Neural progenitor cell (in vitro differentiated cells): Measurements from ENCODE around the gene NFKB1. TPM values are rescaled to one million over a fixed set of nuclear protein-coding genes. Genes with fewer than 3 reads are reported as not detected.

ENCODE experiments used
- DNase-seq: peaks from one replicate; pipeline ENCODE4 v3.0.0-alpha.2; 2016; ENCODE audit warnings: low spot score
- H2AFZ ChIP-seq: fragments of 200-600 bp; sonication (generic); replicated peaks from 2 replicates; pipeline ENCODE4 v1.6.1; 2016; ENCODE audit warnings: antibody characterized with exemption
- H3F3A ChIP-seq: fragments of 200-600 bp; sonication (generic); 2 replicates; pipeline ENCODE4 v1.6.1; 2016; ENCODE audit warnings: antibody characterized with exemption, low read depth
- H3K27ac ChIP-seq: fragments of 200-600 bp; sonication (generic); 2 replicates; pipeline ENCODE4 v1.5.1; 2016; ENCODE audit warnings: mild to moderate bottlenecking
- H3K27me3 ChIP-seq: fragments of 200-600 bp; sonication (generic); 2 replicates; pipeline ENCODE4 v1.6.1; 2016; ENCODE audit warnings: mild to moderate bottlenecking, moderate library complexity
- H3K36me3 ChIP-seq: fragments of 200-600 bp; sonication (generic); 2 replicates; pipeline ENCODE4 v1.5.1; 2016
- H3K4me1 ChIP-seq: fragments of 200-600 bp; sonication (generic); 2 replicates; pipeline ENCODE4 v1.6.1; 2016; ENCODE audit warnings: mixed run types
- H3K4me2 ChIP-seq: fragments of 200-600 bp; sonication (generic); 2 replicates; pipeline ENCODE4 v1.6.1; 2016
- H3K4me3 ChIP-seq: fragments of 200-600 bp; sonication (generic); 2 replicates; pipeline ENCODE4 v1.5.1; 2016
- H3K79me2 ChIP-seq: fragments of 200-600 bp; sonication (generic); 2 replicates; pipeline ENCODE4 v1.6.1; 2016; ENCODE audit warnings: low read depth
- H3K9ac ChIP-seq: fragments of 200-600 bp; sonication (generic); 2 replicates; pipeline ENCODE4 v1.6.1; 2016
- H3K9me3 ChIP-seq: fragments of 200-600 bp; sonication (generic); 2 replicates; pipeline ENCODE4 v1.5.1; 2016; ENCODE audit warnings: low read depth
- H4K20me1 ChIP-seq: fragments of 200-600 bp; sonication (generic); 2 replicates; pipeline ENCODE4 v1.6.1; 2016; ENCODE audit warnings: low read depth
- H3K27ac Mint-ChIP-seq: 3 replicates; pipeline ENCODE4 v1.8.0; 2021; ENCODE audit warnings: mixed read lengths
- H3K27me3 Mint-ChIP-seq: 2 replicates; pipeline ENCODE4 v1.8.0; 2022; ENCODE audit warnings: low read depth, mild to moderate bottlenecking, inconsistent platforms, moderate library complexity, mixed read lengths; ENCODE audit not compliant: insufficient read depth
- H3K36me3 Mint-ChIP-seq: 3 replicates; pipeline ENCODE4 v1.8.0; 2021; ENCODE audit warnings: mixed read lengths
- H3K4me1 Mint-ChIP-seq: 3 replicates; pipeline ENCODE4 v1.8.0; 2021; ENCODE audit warnings: mixed read lengths
- H3K4me3 Mint-ChIP-seq: 3 replicates; pipeline ENCODE4 v1.8.0; 2021; ENCODE audit warnings: mild to moderate bottlenecking, moderate library complexity, mixed read lengths
- H3K9me3 Mint-ChIP-seq: 3 replicates; pipeline ENCODE4 v1.8.0; 2020; ENCODE audit warnings: mixed read lengths
- CTCF ChIP-seq: fragments of 200-600 bp; sonication (generic); IDR thresholded peaks from 2 replicates; pipeline ENCODE4 v1.5.1; 2017; ENCODE audit warnings: antibody characterized with exemption, mild to moderate bottlenecking
- EZH2 ChIP-seq: fragments of 200-600 bp; sonication (generic); IDR thresholded peaks from 2 replicates; pipeline ENCODE4 v1.6.1; 2017; ENCODE audit warnings: antibody characterized with exemption, mild to moderate bottlenecking, moderate library complexity
- EZH2phosphoT487 ChIP-seq: fragments of 200-600 bp; sonication (generic); IDR thresholded peaks from 2 replicates; pipeline ENCODE4 v1.6.1; 2017; ENCODE audit warnings: antibody characterized with exemption
- total RNA-seq: library from RNA; depleted of rRNA; stranded (reverse); fragments of >200 nt; gene quantifications from 2 replicates; pipeline ENCODE4 v1.2.3, GENCODE V29; 2015; ENCODE audit warnings: low replicate concordance

The NFKB1 gene
- total RNA-seq, 1 donor from 2014 or later: 14.1 TPM

GRCh38 chr4:102493257-102493656, 7.9 kb upstream of the NFKB1 start:
- Histone ChIP-seq H3K36me3 (no peaks in the 10 kb centered on the region), H3K79me2 (no peaks in the 10 kb centered on the region), H3K4me2 (no peak overlapping the region), H4K20me1 (no peaks in the 10 kb centered on the region), H3K27me3 (no peaks in the 10 kb centered on the region), H3K9me3 (no peaks in the 10 kb centered on the region), H3K4me1 (no peaks in the 10 kb centered on the region), H3K9ac (no peak overlapping the region), H2AFZ (no peak overlapping the region), H3K27ac (no peak overlapping the region), H3K4me3 (no peak overlapping the region), H3F3A (no peaks in the 10 kb centered on the region)
- Mint-ChIP-seq H3K36me3 (no peaks in the 10 kb centered on the region), H3K27ac (no peak overlapping the region), H3K4me3 (no peak overlapping the region), H3K4me1 (no peaks in the 10 kb centered on the region), H3K9me3 (peaks cover 2% of the 10 kb centered on the region), H3K27me3 (no peaks in the 10 kb centered on the region)
- TF ChIP-seq CTCF (no peak), EZH2phosphoT487 (no peak), EZH2 (no peak)
- DNase-seq: no peak

GRCh38 chr4:102493794-102494193, 7.4 kb upstream of the NFKB1 start:
- Histone ChIP-seq H4K20me1 (no peaks in the 10 kb centered on the region), H3K27me3 (no peaks in the 10 kb centered on the region), H3K36me3 (no peaks in the 10 kb centered on the region), H3K27ac (no peak overlapping the region), H3F3A (no peaks in the 10 kb centered on the region), H3K9ac (no peak overlapping the region), H3K9me3 (no peaks in the 10 kb centered on the region), H3K4me2 (no peak overlapping the region), H2AFZ (no peak overlapping the region), H3K79me2 (no peaks in the 10 kb centered on the region), H3K4me3 (no peak overlapping the region), H3K4me1 (no peaks in the 10 kb centered on the region)
- DNase-seq: no peak
- no peak for TF ChIP-seq EZH2phosphoT487
- TF ChIP-seq CTCF: no peak
- no peak for TF ChIP-seq EZH2
- no peaks in the 10 kb centered on the region for H3K4me1 Mint-ChIP-seq
- H3K27ac Mint-ChIP-seq: no peak overlapping the region
- peaks cover 2% of the 10 kb centered on the region for H3K9me3 Mint-ChIP-seq
- H3K36me3 Mint-ChIP-seq: no peaks in the 10 kb centered on the region
- H3K27me3 Mint-ChIP-seq: no peaks in the 10 kb centered on the region
- no peak overlapping the region for H3K4me3 Mint-ChIP-seq

- Histone ChIP-seq H3K9ac (no peak overlapping the region), H3K9me3 (no peaks in the 10 kb centered on the region), H3K79me2 (no peaks in the 10 kb centered on the region), H3K36me3 (no peaks in the 10 kb centered on the region), H3K4me2 (no peak overlapping the region), H3F3A (no peaks in the 10 kb centered on the region), H3K27ac (no peak overlapping the region), H3K4me1 (no peaks in the 10 kb centered on the region), H3K4me3 (no peak overlapping the region), H4K20me1 (no peaks in the 10 kb centered on the region), H3K27me3 (peaks cover 1% of the 10 kb centered on the region), H2AFZ (no peak overlapping the region)
- Mint-ChIP-seq H3K4me1 (no peaks in the 10 kb centered on the region), H3K27ac (no peak overlapping the region), H3K4me3 (no peak overlapping the region), H3K36me3 (no peaks in the 10 kb centered on the region), H3K9me3 (no peaks in the 10 kb centered on the region), H3K27me3 (no peaks in the 10 kb centered on the region)
- DNase-seq: no peak
- no peak for TF ChIP-seq EZH2phosphoT487
These were observed 6.6 kb upstream of the NFKB1 start for GRCh38 chr4:102494603-102495002.

- Histone ChIP-seq H2AFZ (no peak overlapping the region), H3K79me2 (no peaks in the 10 kb centered on the region), H3K9me3 (no peaks in the 10 kb centered on the region), H3K27me3 (peaks cover 17% of the 10 kb centered on the region), H3K27ac (no peak overlapping the region), H3K4me2 (no peak overlapping the region), H3K4me3 (no peak overlapping the region), H3F3A (peaks cover 21% of the 10 kb centered on the region), H4K20me1 (no peaks in the 10 kb centered on the region), H3K9ac (no peak overlapping the region), H3K4me1 (peaks cover 6% of the 10 kb centered on the region), H3K36me3 (no peaks in the 10 kb centered on the region)
- no peak overlapping the region for H3K4me3 Mint-ChIP-seq
- no peak for DNase-seq
- H3K9me3 Mint-ChIP-seq: no peaks in the 10 kb centered on the region
- no peaks in the 10 kb centered on the region for H3K27me3 Mint-ChIP-seq
- no peaks in the 10 kb centered on the region for H3K36me3 Mint-ChIP-seq
- H3K27ac Mint-ChIP-seq: no peak overlapping the region
- H3K4me1 Mint-ChIP-seq: peaks cover 9% of the 10 kb centered on the region
- no peak for TF ChIP-seq EZH2phosphoT487
- no peak for TF ChIP-seq EZH2
- TF ChIP-seq CTCF: no peak
These were observed 3.2 kb upstream of the NFKB1 start for GRCh38 chr4:102497986-102498385.
